Activated CD8-positive, alpha-beta memory T cell treated with anti-CD3 and anti-CD28 coated beads for 4 hours (primary cell): ENCODE data around the gene ECE1.

ENCODE experiments used
- DNase-seq, 2 donors: peaks; one replicate each; pipeline ENCODE4 v3.0.0-alpha.2; 2020; ENCODE audit warnings: low read depth in 2 of 2

ECE1 gene

DNA sequence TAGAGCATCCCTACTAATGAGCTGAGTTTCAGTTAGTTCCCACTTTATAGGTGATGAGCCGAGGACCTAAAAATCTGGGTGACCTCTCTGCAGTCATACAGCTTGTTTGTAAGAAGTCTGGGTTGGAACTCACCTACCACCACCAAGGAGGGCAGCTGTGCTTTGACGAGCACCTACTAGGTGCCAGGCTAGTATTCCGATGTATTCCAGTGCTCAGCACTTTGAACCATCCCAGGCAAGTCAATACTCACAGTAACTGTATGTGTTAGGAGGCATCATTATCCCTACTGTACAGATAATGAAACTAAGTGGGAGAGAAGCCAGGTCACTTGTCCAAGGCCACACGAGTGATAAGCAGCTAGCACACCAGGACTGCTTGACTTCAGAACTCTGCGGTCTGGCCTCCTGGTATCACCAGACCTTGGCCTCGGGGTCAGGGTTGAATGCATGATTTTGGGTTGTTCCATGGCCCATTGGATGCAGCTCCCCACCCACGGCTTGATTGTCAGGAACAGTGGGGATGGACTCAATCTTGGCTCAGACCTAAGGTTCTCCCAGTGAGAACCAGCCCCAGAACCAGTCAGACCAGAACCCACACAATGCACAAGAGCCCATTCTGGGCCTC lies 20.7 kb downstream of the ECE1 start:
- no peak for DNase-seq

DNA sequence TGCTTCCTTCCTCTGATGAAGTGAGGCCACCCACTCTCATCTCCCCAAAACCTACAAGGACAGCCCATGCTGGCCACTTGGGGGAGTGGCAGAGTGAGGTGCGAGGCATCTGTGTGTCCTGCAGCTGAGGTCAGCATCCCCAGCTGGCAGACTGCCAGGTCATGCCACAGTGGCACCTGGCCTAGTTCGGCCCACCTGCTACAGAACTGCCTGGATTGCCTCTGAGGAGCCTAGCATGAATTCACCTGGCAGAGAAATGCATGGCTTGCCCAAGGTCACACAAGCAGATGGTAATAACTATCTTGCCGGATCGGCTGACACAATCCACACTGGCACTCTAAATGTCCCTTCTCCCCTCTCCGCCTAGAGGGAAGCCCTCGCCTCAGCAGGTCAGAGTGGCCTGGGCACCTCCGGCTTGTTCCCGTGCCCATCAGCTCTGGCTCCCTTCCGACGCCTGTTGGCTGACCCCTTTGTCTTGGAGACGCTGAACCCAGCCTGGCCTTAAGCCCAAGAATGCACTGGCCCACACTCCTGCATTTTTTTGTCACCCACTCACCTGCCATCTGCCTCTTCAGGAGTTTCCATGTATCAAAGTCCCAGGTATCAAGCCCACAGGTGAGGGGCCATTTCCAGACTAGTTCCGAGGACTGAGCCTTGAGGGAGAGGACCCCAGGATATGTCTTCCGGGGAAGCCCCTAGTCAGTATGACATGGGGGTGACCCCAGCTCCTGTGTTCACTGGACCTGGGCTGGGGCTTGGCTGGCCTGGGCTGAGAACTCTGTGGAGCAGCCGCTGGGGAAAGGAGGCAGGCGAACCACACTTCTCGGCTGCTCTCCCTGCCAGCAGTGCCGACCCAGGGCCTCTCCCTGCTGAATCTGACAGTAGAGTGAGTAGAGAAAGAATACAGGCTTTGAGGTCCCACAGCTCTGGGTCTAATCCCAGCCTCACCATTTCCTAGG lies 21.7 kb downstream of the ECE1 start:
- DNase-seq, result no peak

GRCh38 chr1:21267191-21268077 lies 22.8 kb downstream of the ECE1 start:
- DNase-seq, result no peak

GRCh38 chr1:21266119-21266774 lies 24.0 kb downstream of the ECE1 start:
- no peak for DNase-seq

GRCh38 chr1:21265644-21266043 lies 24.6 kb downstream of the ECE1 start:
- DNase-seq, result no peak

- no peak for DNase-seq
Measured at GRCh38 chr1:21264898-21265297, 25.4 kb downstream of the ECE1 start.

GRCh38 chr1:21263653-21264225 lies 26.5 kb downstream of the ECE1 start:
- DNase-seq, result no peak

GRCh38 chr1:21263052-21263429 lies 27.2 kb downstream of the ECE1 start:
- no peak for DNase-seq

- no peak for DNase-seq
Measured at GRCh38 chr1:21262293-21263051, 27.8 kb downstream of the ECE1 start.

DNA sequence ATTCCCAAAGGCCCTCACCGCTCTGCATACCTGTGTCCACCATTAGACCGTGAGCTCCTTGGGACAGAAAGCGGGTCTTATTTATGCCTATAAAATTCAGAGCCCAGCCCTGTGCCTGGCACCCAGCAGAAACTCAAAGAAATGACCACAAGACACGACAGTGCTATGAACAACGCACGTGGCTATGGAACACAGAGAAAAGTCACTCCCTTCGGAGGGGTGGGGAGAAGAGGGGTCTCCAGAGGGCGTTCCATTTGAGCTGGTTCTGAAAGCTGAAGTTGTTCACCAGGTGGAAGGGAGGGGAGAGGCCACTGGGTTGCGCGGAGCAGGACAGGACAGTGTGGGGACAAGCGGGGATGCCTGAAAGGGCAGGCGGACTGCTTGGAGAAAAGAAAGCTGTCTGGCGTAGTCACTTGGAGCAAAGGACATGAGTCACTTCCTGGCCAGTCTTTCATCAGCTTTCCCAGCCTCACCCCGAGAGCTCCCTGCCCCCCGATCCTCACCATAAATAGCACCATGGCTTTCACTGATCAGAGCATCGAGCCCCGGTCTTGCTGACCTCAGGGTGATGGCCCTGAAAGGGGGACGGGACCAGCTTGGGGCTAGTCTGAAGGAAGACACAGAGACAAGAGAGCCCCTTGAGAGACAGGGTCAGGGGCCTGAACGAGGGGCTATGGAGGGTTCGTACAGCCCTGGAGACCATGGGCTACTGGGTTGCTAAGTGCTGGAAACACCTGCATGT lies 28.5 kb downstream of the ECE1 start:
- no peak for DNase-seq

DNA sequence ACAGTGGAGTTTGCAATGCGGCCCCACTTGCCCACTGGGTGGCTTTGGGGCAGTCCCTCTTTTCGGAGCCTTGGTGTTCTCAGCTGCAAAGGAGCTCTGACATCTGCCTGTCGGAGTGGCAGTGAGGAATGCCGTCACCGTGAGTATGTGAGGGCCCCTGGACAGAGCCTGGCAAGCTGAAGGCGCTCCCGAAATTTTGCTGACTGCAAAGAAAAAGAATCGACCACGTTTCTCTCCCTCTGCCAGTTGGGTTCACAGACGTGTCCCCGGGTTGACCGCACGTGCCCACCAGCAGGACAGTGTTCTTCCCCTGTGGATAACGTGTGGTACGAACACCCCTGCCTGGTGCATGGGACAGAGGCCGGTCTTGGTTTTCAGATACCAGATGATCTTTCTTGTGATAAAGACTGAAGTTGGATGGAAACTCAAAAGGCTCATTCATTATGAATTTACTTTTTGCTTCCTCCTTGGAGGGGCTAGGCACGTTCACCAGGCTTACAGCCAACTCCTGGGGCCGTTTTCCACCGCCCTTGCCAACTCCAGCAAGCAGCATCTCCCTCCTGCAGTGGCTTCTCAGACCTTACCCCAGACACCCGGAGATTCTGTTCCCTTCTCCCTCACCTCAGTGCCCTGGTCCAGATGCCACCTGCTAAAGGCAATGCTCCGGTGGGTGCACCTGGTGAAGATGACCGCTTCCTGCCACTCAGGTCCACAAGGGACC lies 29.7 kb downstream of the ECE1 start:
- no peak for DNase-seq

DNA sequence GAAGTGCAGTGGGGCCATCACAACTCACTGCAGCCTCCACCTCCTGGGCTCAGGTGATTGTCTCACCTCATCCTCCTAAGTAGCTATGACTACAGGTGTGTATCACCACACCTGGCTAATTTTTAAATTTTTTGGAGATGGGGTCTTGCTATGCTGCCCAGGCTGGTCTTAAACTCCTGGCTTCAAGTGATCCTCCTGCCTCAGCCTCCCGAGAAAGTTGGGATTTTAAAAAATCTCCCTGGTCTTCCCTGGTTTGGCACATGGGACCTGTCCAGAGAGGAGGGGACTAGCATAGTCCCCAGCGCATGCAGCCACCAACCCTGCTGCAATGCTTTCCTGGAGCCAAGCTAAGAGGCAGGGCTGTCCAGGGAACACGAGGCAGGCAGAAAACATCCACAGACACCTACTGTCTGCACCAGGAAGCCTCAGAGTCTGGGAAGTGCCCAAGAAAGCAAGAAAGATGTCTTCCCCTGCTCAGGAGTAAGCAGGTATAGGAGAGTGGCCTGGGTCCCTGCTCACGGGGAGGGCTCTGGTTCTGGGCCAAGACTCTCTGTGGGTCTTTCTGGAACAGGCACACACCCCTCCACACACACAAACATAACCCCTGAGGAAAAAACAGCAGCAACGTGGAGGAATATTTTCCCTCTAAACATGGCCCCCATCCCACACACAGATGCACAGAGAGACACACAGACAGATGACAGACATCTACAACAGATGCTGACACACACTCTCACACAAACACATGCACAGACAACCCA lies 30.8 kb downstream of the ECE1 start:
- no peak for DNase-seq

DNA sequence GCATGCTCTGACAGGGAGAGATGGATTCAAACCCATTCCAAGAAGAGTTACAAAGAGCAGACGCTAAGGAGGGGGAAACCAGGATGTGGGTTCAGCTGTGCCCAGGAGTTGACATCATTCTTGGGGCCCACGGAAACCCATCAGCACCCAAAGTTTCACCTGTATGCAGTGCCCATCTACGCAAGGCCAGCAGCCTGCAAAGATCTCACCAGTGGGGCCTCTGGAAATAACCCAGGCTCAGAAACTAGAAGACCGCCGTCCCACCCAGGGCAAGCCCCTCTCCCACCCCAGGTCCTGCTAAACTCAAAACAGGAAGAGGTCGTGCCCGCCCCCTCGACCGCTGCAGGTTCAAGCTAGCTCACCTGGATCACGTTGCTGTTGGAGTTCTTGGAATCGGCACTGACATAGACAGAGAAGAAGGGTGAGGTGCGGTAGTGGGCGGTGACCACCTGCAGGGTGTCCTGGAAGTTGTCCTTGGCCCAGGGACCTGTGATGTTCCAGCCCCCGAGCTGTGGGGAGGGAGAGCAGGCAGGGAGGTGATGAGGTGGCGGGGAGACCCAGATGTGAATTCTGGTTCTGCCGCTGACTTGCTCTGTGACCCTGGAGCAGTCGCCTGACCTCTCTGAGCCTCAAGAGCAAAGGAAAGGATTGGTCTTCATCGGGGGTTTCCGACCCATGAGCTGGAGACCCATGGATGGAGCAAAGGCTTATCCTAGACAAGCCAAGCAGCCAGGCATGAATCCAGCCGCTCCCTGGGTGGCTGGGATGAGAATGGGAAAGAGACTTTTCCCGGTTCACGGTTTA lies 31.7 kb downstream of the ECE1 start:
- DNase-seq, result no peak

- no peak for DNase-seq
Measured at GRCh38 chr1:21257431-21258135, 32.7 kb downstream of the ECE1 start.

- DNase-seq, result no peak
Measured at GRCh38 chr1:21256776-21257175, 33.5 kb downstream of the ECE1 start.

DNA sequence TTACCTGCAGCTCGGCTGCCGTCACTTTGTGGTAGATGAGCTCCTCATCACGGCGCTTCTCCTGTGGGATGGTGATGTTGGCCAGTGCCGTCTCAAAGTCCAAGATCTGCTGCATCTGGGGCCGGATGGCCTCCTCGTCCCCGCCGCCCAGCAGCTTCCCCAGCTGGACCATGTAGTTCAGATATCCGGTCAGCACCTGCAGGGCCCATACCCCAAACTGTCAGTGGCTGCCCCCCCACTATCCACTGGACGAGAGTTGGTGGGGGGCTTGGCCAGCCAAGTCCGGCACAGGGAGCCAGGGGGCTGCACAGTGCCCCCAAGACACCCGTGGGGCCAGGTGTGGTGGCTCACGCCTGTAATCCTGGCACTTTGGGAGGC lies 34.3 kb downstream of the ECE1 start:
- no peak for DNase-seq
